ENCODE data around the gene RNF224.

DNA sequence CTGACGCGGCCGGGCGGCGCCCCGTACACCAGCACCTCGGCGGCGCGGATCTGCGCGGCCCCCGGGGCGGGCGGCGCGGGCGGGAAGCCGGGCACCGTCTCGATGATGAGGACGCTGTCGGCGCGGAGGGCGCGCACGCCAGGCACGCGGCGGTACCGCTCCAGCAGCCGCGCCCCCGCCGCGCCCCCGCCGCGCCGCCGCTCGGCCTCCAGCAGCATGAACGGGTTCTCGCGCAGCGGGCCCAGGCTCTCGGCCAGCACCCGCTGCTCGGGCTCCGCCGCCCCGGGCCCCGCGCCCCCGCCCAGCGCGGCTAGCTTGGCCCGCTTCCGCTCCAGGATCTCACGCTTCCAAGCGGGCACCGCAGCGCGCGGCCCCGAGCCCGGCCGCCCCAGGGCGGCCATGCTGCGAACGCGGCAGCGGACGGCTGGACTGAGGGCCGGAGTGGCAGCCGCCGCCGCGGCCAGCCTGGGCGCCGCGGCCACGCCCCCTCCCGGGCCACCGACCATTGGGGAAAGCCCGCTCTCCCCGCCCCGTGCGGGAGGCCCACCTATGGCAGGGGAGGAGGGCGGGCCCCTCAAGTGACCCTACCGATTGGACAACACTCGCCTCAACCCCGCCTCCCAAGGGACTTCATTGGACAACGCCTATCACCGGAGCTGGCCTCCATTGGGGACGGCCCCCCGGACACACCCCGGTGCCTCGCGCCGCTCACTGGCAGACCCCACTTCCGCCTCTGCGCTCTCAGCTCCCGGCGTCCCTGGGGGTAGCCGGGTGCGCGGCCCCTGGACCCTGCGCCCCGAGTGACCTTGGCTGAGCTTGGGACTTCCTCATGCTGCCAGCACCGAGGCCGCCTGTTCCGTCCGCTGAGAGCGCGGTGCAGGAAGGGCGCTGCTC, 26.7 kb upstream of the RNF224 start, which contains the start of gene TPRN:
- no peak for TF ChIP-seq YY1 (IDR thresholded peaks at IDR 0.05; ENCODE audit: insufficient read depth, insufficient read length)
- no peak for TF ChIP-seq ZNF274 (IDR thresholded peaks at IDR 0.05; ENCODE audit: low read depth, low read length)
- no peak for TF ChIP-seq SUZ12 (IDR thresholded peaks at IDR 0.05; ENCODE audit: extremely low read depth, insufficient read depth, insufficient read length)

Measured in NT2/D1 (cell line).